GM12801 (cell line): Measurements from ENCODE around the gene DGKB.

Experiments used
- CTCF ChIP-seq: IDR thresholded peaks from one replicate; pipeline ENCODE4 v1.5.1; 2011; ENCODE audit warnings: control low read depth; ENCODE audit not compliant: insufficient read length; ENCODE audit errors: extremely low read depth

The DGKB gene

GRCh38 chr7:14115701-14116100 is 786.9 kb downstream of the DGKB start:
- no peak for TF ChIP-seq CTCF

GRCh38 chr7:14104861-14105260 is 797.7 kb downstream of the DGKB start:
- no peak for TF ChIP-seq CTCF

- TF ChIP-seq CTCF, result no peak
These were observed 806.4 kb downstream of the DGKB start for GRCh38 chr7:14096159-14096558.

GRCh38 chr7:14095233-14095950 is 807.2 kb downstream of the DGKB start:
- no peak for TF ChIP-seq CTCF
